Activated CD8-positive, alpha-beta T cell treated with anti-CD3 and anti-CD28 coated beads for 36 hours (primary cell): ENCODE data around the gene PTPRN2. TPM values are rescaled to one million over a fixed set of nuclear protein-coding genes. Genes with fewer than 3 reads are reported as not detected.

Experiments used
- ATAC-seq: fragments of 200-7000 bp; cut with Tn5 transposase; one replicate; pipeline ENCODE4 v1.10.0; 2021; ENCODE audit warnings: mild to moderate bottlenecking, moderate library complexity
- CTCF ChIA-PET: fragments of 350-600 bp; sonication (Branson Sonifier 250); formaldehyde crosslinking; loops from one replicate; lab custom pipeline; 2021; ENCODE audit warnings: antibody characterized with exemption; lab: Charles Lee
- POLR2A ChIA-PET: fragments of 350-600 bp; sonication (Branson Sonifier 250); formaldehyde crosslinking; loops from one replicate; lab custom pipeline; 2021; ENCODE audit warnings: antibody characterized with exemption; lab: Charles Lee
- DNase-seq: peaks from one replicate; pipeline ENCODE4 v3.0.0-alpha.2; 2020
- H3K27ac Mint-ChIP-seq: one replicate; pipeline ENCODE4 v1.8.0; 2021; ENCODE audit warnings: mild to moderate bottlenecking, mixed read lengths
- H3K27me3 Mint-ChIP-seq: one replicate; pipeline ENCODE4 v1.8.0; 2021; ENCODE audit warnings: mixed read lengths
- H3K36me3 Mint-ChIP-seq: one replicate; pipeline ENCODE4 v1.8.0; 2021; ENCODE audit warnings: low read depth, mixed read lengths
- H3K4me1 Mint-ChIP-seq: one replicate; pipeline ENCODE4 v1.8.0; 2021; ENCODE audit warnings: low read depth, mixed read lengths
- H3K4me3 Mint-ChIP-seq: one replicate; pipeline ENCODE4 v1.8.0; 2021; ENCODE audit warnings: mild to moderate bottlenecking, moderate library complexity, mixed read lengths
- H3K9me3 Mint-ChIP-seq: one replicate; pipeline ENCODE4 v1.8.0; 2021; ENCODE audit warnings: mixed read lengths
- intact Hi-C: fragments of 100-400 bp; cut with micrococcal nuclease; formaldehyde crosslinking; loops from one replicate; pipeline ENCODE4 v1.10.0; 2022
- total RNA-seq, 2 experiments: library from RNA; stranded (reverse); gene quantifications; one replicate each; pipeline ENCODE4 v1.2.3, GENCODE V29; 2021
- TF ChIP-seq, protein P1 (sequence below): fragments of 200-600 bp; IDR thresholded peaks from one replicate; pipeline ENCODE4 v1.8.0; 2022; ENCODE audit warnings: antibody characterized with exemption, mild to moderate bottlenecking

Gene PTPRN2
- total RNA-seq, 2 experiments from 2014 or later = 0.49 to 0.65 TPM

DNA sequence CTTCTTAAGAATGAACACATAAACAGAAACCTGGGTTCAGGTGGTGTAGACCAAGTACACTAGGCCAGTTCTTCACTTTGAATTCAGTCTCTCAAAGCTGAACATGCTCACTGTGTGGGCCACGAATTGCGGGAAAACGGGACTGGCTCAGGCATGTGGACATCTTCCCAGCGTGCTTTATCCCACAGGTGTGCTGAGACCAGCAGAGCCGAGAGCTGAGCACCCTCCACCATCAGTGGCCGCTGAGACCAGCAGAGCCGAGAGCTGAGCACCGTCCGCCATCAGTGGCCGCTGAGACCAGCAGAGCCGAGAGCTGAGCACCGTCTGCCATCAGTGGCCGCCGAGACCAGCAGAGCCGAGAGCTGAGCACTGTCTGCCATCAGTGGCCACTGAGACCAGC lies 985.5 kb downstream of the PTPRN2 start:
- H3K4me1 Mint-ChIP-seq = peaks cover 5% of the 10 kb centered on the region
- TF ChIP-seq, protein P1, sequence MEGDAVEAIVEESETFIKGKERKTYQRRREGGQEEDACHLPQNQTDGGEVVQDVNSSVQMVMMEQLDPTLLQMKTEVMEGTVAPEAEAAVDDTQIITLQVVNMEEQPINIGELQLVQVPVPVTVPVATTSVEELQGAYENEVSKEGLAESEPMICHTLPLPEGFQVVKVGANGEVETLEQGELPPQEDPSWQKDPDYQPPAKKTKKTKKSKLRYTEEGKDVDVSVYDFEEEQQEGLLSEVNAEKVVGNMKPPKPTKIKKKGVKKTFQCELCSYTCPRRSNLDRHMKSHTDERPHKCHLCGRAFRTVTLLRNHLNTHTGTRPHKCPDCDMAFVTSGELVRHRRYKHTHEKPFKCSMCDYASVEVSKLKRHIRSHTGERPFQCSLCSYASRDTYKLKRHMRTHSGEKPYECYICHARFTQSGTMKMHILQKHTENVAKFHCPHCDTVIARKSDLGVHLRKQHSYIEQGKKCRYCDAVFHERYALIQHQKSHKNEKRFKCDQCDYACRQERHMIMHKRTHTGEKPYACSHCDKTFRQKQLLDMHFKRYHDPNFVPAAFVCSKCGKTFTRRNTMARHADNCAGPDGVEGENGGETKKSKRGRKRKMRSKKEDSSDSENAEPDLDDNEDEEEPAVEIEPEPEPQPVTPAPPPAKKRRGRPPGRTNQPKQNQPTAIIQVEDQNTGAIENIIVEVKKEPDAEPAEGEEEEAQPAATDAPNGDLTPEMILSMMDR = no peak
- ATAC-seq (no peak), DNase-seq (no peak)
- H3K27me3 Mint-ChIP-seq = no peaks in the 10 kb centered on the region
- ChIA-PET POLR2A (interaction anchor here (0.7 to 1.0 kb wide), 2 partner anchors 25 to 57 kb away, joined by 3 read pairs; no protein-coding TSS in a partner anchor), CTCF (interaction anchor here (1.6 kb wide), 1 partner anchor 10 kb away, joined by 3 read pairs; no protein-coding TSS in a partner anchor)
- H3K27ac Mint-ChIP-seq = no peak overlapping the region
- H3K4me3 Mint-ChIP-seq = no peak overlapping the region
- intact Hi-C loops = no loop called here
- no peaks in the 10 kb centered on the region for H3K9me3 Mint-ChIP-seq
- no peaks in the 10 kb centered on the region for H3K36me3 Mint-ChIP-seq

DNA sequence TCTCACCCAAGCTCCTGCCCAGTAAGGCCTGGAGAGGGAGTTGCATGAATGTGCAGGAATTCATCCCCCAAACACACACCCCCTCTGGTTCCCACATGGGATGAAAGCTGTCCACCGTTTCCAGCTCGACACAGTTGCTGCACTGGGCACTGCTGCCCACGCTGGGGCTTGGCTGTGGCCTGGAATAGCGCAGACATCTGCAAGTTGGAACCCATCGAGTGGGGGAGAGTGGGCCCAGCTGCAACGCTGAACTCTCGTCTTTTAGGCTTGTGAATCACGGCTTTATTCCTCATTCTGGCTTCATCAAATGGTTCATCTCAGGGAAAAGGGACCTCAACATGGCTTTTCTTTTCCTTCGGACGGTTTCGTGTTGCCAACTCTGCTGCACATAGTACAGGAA lies 986.1 kb downstream of the PTPRN2 start:
- DNase-seq = no peak
- intact Hi-C loops = no loop called here
- Mint-ChIP-seq H3K9me3 (no peaks in the 10 kb centered on the region), H3K36me3 (no peaks in the 10 kb centered on the region), H3K4me1 (peaks cover 4% of the 10 kb centered on the region), H3K27me3 (no peaks in the 10 kb centered on the region), H3K4me3 (no peak overlapping the region), H3K27ac (no peak overlapping the region)
- TF ChIP-seq, protein P1 = no peak
- ATAC-seq = no peak
- CTCF ChIA-PET = interaction anchor here (0.6 to 1.6 kb wide), 2 partner anchors 11 to 90 kb away, joined by 3 read pairs; no protein-coding TSS in a partner anchor
- POLR2A ChIA-PET = interaction anchor here (0.7 to 0.9 kb wide), 2 partner anchors 12 to 206 kb away, joined by 3 to 4 read pairs; no protein-coding TSS in a partner anchor

DNA sequence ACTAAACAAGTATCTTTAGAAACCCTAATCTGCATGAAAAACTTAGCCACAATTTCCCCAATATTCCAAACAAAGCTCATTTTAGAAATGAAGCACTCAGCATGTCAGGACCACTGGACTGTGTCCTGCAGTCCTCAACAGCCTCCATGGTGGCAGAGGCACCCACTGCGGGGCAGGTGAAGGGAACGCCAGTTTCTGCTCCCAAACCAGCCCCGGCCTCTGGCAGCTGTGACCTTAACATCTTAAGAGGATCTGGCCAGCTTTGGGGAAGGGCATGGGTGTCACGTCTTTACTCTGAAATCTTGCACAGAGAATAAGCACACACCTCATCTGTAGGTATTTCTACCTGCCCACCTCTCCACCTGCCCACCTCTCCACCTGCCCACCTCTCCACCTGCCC lies 988.1 kb downstream of the PTPRN2 start:
- Mint-ChIP-seq H3K36me3 (no peaks in the 10 kb centered on the region), H3K4me1 (peaks cover 4% of the 10 kb centered on the region), H3K27ac (no peak overlapping the region), H3K4me3 (no peak overlapping the region), H3K27me3 (no peaks in the 10 kb centered on the region), H3K9me3 (no peaks in the 10 kb centered on the region)
- ATAC-seq (no peak), DNase-seq (no peak)
- ChIA-PET CTCF (no interaction called here), POLR2A (no interaction called here)
- intact Hi-C loops = no loop called here
- TF ChIP-seq, protein P1 = no peak

- no peaks in the 10 kb centered on the region for H3K9me3 Mint-ChIP-seq
- H3K36me3 Mint-ChIP-seq = no peaks in the 10 kb centered on the region
- ATAC-seq (no peak), DNase-seq (no peak)
- intact Hi-C loops = no loop called here
- H3K27ac Mint-ChIP-seq = no peak overlapping the region
- TF ChIP-seq, protein P1 = no peak
- peaks cover 4% of the 10 kb centered on the region for H3K4me1 Mint-ChIP-seq
- H3K4me3 Mint-ChIP-seq = no peak overlapping the region
- H3K27me3 Mint-ChIP-seq = peaks cover 3% of the 10 kb centered on the region
- ChIA-PET CTCF (no interaction called here), POLR2A (no interaction called here)
These were observed 990.1 kb downstream of the PTPRN2 start for GRCh38 chr7:157597562-157597961.

DNA sequence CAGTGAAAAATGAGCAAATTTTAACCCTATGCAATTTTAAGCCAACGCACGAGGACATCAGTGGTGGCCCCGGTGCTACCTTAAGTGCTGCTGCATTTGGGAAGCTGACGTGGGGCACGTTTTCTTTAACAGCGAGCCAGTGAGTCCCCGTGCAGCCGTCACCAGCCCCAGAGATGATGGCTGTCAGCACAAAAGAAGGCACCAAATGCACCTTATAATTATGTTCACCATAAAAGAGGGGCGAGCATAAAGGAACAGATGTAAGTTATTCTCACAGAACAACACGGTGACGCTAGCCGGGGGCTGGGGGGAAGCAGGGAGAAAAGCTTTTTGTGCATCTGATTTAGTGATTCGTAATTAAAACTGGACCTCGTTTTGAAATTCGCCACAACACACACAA lies 990.7 kb downstream of the PTPRN2 start:
- DNase-seq = no peak
- H3K4me1 Mint-ChIP-seq = peaks cover 4% of the 10 kb centered on the region
- H3K9me3 Mint-ChIP-seq = no peaks in the 10 kb centered on the region
- peaks cover 3% of the 10 kb centered on the region for H3K27me3 Mint-ChIP-seq
- intact Hi-C loops = no loop called here
- no peak overlapping the region for H3K4me3 Mint-ChIP-seq
- CTCF ChIA-PET = no interaction called here
- H3K27ac Mint-ChIP-seq = no peak overlapping the region
- H3K36me3 Mint-ChIP-seq = no peaks in the 10 kb centered on the region
- POLR2A ChIA-PET = no interaction called here
- ATAC-seq = no peak
- TF ChIP-seq, protein P1 = no peak
